Vagina (tissue), 2 donors: ENCODE results near the gene SPSB2.

ENCODE experiments used
- POLR2A ChIP-seq, 2 donors: fragments of 450-650 bp; IDR thresholded peaks; one replicate each; pipeline ENCODE4 v1.6.1; 2017; ENCODE audit warnings: antibody characterized with exemption in 2 of 2, mild to moderate bottlenecking in 2 of 2, moderate library complexity in 2 of 2
- TF ChIP-seq, protein P1 (sequence below), 3 experiments: fragments of 450-650 bp in 2 of 3; fragments of 200-600 bp in 1 of 3; sonication (generic) in 1 of 3; IDR thresholded peaks; one replicate each; pipeline ENCODE4 v1.5.1; 2017 to 2019; ENCODE audit warnings: antibody characterized with exemption in 3 of 3, mild to moderate bottlenecking in 2 of 3, moderate library complexity in 2 of 3

DNA sequence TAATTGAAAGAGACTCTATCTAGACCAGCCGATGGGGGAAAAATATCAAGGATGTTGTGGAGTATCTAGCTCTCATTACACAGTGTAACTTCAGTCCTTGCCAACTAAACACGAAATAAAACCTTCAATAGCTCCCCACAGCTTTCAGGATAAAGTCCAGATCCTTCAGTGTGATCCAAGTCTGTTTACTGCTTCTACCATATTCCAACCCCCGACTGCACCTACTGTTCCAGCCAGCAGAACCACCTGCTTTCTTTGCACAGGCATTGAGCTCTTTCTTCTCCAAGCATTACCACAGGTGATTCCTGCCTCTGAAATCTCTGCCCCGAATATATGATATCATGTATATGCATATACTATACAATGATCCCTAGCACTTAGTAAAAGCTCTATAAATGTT is 29.3 kb upstream of the SPSB2 start:
- TF ChIP-seq, protein P1, sequence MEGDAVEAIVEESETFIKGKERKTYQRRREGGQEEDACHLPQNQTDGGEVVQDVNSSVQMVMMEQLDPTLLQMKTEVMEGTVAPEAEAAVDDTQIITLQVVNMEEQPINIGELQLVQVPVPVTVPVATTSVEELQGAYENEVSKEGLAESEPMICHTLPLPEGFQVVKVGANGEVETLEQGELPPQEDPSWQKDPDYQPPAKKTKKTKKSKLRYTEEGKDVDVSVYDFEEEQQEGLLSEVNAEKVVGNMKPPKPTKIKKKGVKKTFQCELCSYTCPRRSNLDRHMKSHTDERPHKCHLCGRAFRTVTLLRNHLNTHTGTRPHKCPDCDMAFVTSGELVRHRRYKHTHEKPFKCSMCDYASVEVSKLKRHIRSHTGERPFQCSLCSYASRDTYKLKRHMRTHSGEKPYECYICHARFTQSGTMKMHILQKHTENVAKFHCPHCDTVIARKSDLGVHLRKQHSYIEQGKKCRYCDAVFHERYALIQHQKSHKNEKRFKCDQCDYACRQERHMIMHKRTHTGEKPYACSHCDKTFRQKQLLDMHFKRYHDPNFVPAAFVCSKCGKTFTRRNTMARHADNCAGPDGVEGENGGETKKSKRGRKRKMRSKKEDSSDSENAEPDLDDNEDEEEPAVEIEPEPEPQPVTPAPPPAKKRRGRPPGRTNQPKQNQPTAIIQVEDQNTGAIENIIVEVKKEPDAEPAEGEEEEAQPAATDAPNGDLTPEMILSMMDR (IDR thresholded peaks at IDR 0.05), result no peak
- no peak for TF ChIP-seq POLR2A (IDR thresholded peaks at IDR 0.05)
